NB4 (cell line): ENCODE data around the gene TMC3.

Experiments
- MYC ChIP-seq: IDR thresholded peaks from 2 replicates; pipeline ENCODE4 v1.6.1; 2011; ENCODE audit warnings: low read depth, low read length
- POLR2A ChIP-seq: IDR thresholded peaks from 2 replicates; pipeline ENCODE4 v1.6.1; 2011; ENCODE audit warnings: mild to moderate bottlenecking; ENCODE audit not compliant: insufficient read length; ENCODE audit errors: extremely low read depth

DNA sequence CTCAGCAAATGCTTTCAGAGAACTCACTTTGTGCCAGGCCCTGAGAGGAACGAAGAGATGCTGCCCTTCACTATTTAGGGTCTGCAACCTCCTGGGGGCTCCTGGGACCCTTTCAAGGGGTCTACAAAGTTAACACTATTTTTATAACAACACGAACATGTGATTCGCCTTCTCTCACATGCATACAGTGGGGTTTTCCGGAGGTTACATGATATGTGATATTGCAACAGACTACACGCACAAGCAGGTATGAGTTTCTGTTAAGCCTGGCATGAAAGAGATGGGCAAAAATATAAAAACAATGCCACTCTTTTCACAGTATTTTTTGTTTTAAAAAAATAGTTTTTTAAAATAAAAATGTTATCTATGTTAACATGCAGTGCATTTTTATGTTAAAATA, 60.3 kb downstream of the TMC3 start:
- TF ChIP-seq MYC (no peak), POLR2A (no peak)
